DOHH2 (cell line): ENCODE data around the gene FYB1.

Experiments
- H3F3A ChIP-seq: fragments of 200-600 bp; sonication (generic), shearing (Covaris generic); 2 replicates; pipeline ENCODE4 v1.6.0; 2016; ENCODE audit warnings: antibody characterized with exemption, mild to moderate bottlenecking; ENCODE audit not compliant: control insufficient read depth, insufficient read depth
- H3K27ac ChIP-seq: fragments of 200-600 bp; sonication (generic); 2 replicates; pipeline ENCODE4 v1.5.1; 2014; ENCODE audit warnings: low read depth, mild to moderate bottlenecking, low read length, moderate library complexity
- H3K27me3 ChIP-seq: fragments of 200-600 bp; sonication (generic); 2 replicates; pipeline ENCODE4 v1.6.1; 2014; ENCODE audit warnings: mild to moderate bottlenecking, low read length, mixed read lengths; ENCODE audit not compliant: control insufficient read depth
- H3K36me3 ChIP-seq: fragments of 200-600 bp; sonication (generic); 2 replicates; pipeline ENCODE4 v1.6.1; 2014; ENCODE audit warnings: mild to moderate bottlenecking, low read length, moderate library complexity, mixed read lengths; ENCODE audit not compliant: control insufficient read depth
- H3K4me1 ChIP-seq: fragments of 200-600 bp; sonication (generic); 2 replicates; pipeline ENCODE4 v1.6.1; 2014; ENCODE audit warnings: mild to moderate bottlenecking, low read length, mixed read lengths; ENCODE audit not compliant: control insufficient read depth
- H3K4me2 ChIP-seq: fragments of 200-600 bp; sonication (generic); 2 replicates; pipeline ENCODE4 v1.6.0; 2014; ENCODE audit warnings: mild to moderate bottlenecking, low read length, moderate library complexity
- H3K4me3 ChIP-seq: fragments of 200-600 bp; sonication (generic); 2 replicates; pipeline ENCODE4 v1.5.1; 2014; ENCODE audit warnings: mild to moderate bottlenecking, low read length, mixed read lengths
- H3K79me2 ChIP-seq: fragments of 200-600 bp; sonication (generic); 2 replicates; pipeline ENCODE4 v1.6.1; 2014; ENCODE audit warnings: mild to moderate bottlenecking, low read length, mixed read lengths; ENCODE audit not compliant: control insufficient read depth
- H3K9me2 ChIP-seq: fragments of 200-600 bp; sonication (generic); replicated peaks from 2 replicates; pipeline ENCODE4 v1.6.1; 2014; ENCODE audit warnings: mild to moderate bottlenecking, low read length, mixed read lengths; ENCODE audit not compliant: control insufficient read depth
- H3K9me3 ChIP-seq: fragments of 200-600 bp; sonication (generic); 2 replicates; pipeline ENCODE4 v1.6.1; 2014; ENCODE audit warnings: antibody characterized with exemption, low read length, mixed read lengths; ENCODE audit not compliant: control insufficient read depth, insufficient read depth
- H4K20me1 ChIP-seq: fragments of 200-600 bp; sonication (generic); 2 replicates; pipeline ENCODE4 v1.6.0; 2014; ENCODE audit warnings: low read depth, mild to moderate bottlenecking, antibody characterized with exemption, low read length, moderate library complexity; ENCODE audit not compliant: control insufficient read depth, insufficient read depth
- EZH2phosphoT487 ChIP-seq: fragments of 200-600 bp; sonication (generic); IDR thresholded peaks from 2 replicates; pipeline ENCODE4 v1.6.1; 2017; ENCODE audit warnings: borderline replicate concordance, mild to moderate bottlenecking, antibody characterized with exemption, low read length, moderate library complexity, mixed read lengths
- TF ChIP-seq, protein P1 (sequence below): fragments of 200-600 bp; sonication (generic); IDR thresholded peaks from one replicate; pipeline ENCODE4 v1.5.1; 2014; ENCODE audit warnings: antibody characterized with exemption, mild to moderate bottlenecking, low read depth, low read length; ENCODE audit not compliant: poor library complexity, severe bottlenecking

Gene FYB1

DNA sequence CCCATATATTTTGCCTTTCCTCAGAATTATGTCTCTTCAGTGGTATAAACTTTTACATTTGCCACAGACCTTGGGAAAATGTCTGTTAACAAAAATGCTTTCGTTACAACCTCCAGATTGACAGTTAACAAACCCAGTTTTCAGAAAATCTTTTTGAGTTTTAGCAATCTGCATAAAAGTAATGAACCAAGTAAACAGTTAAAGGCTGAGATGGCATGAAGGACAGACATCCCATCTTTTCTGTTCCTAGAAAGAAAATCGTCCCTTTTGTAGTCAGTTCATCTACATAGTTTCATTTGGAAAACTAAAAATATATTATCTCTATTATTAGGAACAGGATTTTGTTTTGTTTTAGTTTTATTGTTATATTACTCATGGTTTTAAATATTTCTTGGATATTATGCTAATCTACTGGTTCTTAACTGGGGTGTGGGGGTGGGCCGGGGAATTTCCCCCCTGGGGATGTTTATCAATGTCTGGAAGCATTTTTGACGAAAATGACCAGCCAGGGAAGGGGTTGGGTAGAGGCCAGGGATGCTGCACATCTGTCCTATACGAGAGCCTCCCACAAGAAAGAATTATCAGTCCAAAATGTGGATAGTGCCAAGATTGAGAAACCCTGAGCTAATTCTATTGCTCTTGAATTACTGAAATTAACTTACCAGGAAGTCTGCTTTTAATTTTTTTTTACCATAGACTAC, 11.9 kb downstream of the FYB1 start:
- Histone ChIP-seq H3F3A (no peaks in the 10 kb centered on the region), H3K27me3 (peaks cover under 1% of the 10 kb centered on the region; the same call in 1 of the 2 replicates), H4K20me1 (no peaks in the 10 kb centered on the region), H3K27ac (no peak overlapping the region), H3K9me2 (no peaks in the 10 kb centered on the region), H3K36me3 (no peaks in the 10 kb centered on the region), H3K4me1 (no peaks in the 10 kb centered on the region), H3K9me3 (no peaks in the 10 kb centered on the region), H3K4me2 (no peak overlapping the region), H3K4me3 (no peak overlapping the region), H3K79me2 (no peaks in the 10 kb centered on the region)
- TF ChIP-seq, protein P1, sequence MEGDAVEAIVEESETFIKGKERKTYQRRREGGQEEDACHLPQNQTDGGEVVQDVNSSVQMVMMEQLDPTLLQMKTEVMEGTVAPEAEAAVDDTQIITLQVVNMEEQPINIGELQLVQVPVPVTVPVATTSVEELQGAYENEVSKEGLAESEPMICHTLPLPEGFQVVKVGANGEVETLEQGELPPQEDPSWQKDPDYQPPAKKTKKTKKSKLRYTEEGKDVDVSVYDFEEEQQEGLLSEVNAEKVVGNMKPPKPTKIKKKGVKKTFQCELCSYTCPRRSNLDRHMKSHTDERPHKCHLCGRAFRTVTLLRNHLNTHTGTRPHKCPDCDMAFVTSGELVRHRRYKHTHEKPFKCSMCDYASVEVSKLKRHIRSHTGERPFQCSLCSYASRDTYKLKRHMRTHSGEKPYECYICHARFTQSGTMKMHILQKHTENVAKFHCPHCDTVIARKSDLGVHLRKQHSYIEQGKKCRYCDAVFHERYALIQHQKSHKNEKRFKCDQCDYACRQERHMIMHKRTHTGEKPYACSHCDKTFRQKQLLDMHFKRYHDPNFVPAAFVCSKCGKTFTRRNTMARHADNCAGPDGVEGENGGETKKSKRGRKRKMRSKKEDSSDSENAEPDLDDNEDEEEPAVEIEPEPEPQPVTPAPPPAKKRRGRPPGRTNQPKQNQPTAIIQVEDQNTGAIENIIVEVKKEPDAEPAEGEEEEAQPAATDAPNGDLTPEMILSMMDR: no peak
- TF ChIP-seq EZH2phosphoT487: no peak

DNA sequence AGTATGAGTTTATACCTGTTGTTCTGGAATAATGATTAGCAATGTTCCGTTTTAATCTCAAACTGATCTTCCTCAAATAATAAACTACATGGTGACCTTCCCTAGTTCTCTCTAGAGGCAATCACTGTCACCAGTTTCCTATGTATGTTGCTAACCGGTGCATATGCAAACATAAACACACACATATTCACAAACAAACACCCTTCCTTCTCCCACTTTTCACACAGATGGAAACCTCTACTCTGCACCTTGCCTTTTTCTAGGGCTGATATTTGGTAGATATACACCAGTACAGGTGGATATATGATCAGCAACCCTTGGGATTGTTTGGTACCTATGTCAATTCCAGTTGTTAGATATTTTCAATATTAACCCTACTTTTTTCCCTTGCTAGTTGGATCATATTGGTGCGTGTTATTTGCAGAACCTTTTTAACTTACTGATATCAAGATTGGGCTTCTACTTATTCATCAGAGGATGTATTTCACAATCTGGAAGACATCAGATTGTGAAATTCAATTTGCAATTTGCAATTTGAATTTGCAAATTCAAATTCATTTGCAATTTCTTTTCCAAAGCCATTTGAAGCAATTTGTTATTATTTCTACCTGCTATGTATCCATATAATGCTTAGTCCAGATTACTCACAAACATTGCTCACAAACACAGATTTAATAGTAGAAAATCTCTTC, 12.6 kb downstream of the FYB1 start:
- H3K4me2 ChIP-seq: no peak overlapping the region
- no peaks in the 10 kb centered on the region for H3K4me1 ChIP-seq
- TF ChIP-seq, protein P1: no peak
- TF ChIP-seq EZH2phosphoT487: no peak
- H4K20me1 ChIP-seq: no peaks in the 10 kb centered on the region
- no peaks in the 10 kb centered on the region for H3K9me3 ChIP-seq
- no peaks in the 10 kb centered on the region for H3F3A ChIP-seq
- no peaks in the 10 kb centered on the region for H3K79me2 ChIP-seq
- H3K36me3 ChIP-seq: no peaks in the 10 kb centered on the region
- no peak overlapping the region for H3K27ac ChIP-seq
- no peaks in the 10 kb centered on the region for H3K27me3 ChIP-seq
- H3K9me2 ChIP-seq: no peaks in the 10 kb centered on the region
- H3K4me3 ChIP-seq: no peak overlapping the region

DNA sequence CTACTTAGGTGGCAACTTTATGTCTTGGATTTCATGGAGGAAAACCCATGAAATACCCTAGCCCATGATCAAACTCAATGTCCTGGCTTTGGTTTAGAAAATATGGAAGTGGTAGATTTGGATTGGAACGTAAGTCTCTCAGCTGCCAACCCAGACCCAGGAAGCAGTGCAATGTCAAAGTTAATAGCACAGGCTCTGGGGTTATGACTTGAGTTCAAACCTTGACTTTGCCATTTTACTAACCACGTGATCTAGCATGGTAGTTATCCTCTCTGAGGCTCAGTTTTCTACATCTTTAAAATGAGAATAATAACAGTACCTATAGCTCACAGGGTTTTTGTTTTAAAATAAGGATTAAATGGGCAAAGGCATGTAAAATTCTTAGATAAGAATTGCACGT, 13.8 kb downstream of the FYB1 start:
- no peaks in the 10 kb centered on the region for H4K20me1 ChIP-seq
- H3K4me2 ChIP-seq: no peak overlapping the region
- H3K4me1 ChIP-seq: no peaks in the 10 kb centered on the region
- H3K4me3 ChIP-seq: no peak overlapping the region
- TF ChIP-seq EZH2phosphoT487: no peak
- TF ChIP-seq, protein P1: no peak
- no peaks in the 10 kb centered on the region for H3K79me2 ChIP-seq
- H3K27me3 ChIP-seq: no peaks in the 10 kb centered on the region
- H3K27ac ChIP-seq: no peak overlapping the region
- H3K9me3 ChIP-seq: no peaks in the 10 kb centered on the region
- H3K36me3 ChIP-seq: no peaks in the 10 kb centered on the region
- H3F3A ChIP-seq: no peaks in the 10 kb centered on the region
- H3K9me2 ChIP-seq: no peaks in the 10 kb centered on the region
